Measurements from ENCODE around the gene F12.
A peak's percentile ranks its signal among the peaks of the same experiment; 100 is the strongest.

The F12 gene

DNA sequence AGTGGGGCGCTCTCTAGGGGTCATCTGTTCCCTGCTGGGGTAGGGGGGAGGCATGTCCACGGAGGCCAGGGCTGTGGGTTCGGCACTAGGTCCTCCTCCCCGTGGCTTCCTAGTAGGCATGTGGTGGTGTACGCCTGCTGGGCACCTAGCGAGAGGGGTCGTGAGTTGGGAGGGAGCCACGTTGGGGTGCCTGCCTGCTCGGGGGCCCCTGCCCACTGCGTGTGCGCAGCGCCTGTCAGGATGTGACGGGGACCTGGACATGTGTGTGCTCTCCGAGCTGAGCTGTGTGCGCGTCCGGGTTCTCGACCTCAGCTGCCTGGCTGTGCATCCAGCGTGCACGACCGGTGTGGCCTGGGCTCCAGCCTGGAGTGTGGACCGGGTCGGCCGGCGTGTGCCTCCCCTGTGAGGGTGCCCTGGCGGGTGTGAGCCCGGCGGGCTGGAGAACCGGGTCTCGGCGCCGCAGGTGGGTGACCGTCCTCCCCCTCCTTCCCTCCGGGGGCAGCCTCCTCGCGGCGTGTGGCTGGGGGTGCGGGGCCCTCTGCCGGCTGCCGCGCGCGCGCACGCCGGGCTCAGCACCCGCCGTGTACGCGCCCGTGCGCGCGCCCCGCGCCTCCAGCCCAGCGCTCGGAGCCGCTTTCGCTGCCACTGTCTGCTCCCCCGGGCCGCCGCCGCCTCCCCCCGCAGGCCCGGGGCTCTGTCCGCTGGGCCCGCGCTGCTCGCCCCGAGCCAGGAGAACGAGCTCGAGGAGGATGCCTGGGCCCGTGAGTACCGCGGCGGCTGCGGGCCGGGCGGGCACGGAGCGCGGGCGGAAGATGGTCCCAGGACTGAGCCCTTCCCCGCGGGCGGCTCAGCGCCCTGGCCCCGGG is 37.1 kb upstream of the F12 start, which contains the start of gene PRR7:
Gene PRR7, plus strand, starts transcription at position 615 of the 866 bp plus-strand sequence. CDS start 8,254 bp downstream, outside the sequence.
- peak; percentile 76 for DNase-seq

DNA sequence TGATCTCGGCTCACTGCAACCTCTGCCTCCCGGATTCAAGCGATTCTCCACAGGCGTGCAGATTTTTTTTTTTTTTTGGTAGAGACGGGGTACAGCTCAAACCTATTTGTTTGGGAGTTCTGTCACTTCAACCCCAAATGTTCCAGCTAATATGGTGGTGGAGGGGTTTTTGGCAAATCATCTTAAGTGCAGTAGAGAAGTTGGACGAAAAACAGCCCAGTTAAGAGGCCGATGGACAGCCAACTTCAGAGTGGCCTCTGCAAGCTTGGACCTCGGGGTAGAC is 36.5 kb upstream of the F12 start:
- no peak for DNase-seq

DNA sequence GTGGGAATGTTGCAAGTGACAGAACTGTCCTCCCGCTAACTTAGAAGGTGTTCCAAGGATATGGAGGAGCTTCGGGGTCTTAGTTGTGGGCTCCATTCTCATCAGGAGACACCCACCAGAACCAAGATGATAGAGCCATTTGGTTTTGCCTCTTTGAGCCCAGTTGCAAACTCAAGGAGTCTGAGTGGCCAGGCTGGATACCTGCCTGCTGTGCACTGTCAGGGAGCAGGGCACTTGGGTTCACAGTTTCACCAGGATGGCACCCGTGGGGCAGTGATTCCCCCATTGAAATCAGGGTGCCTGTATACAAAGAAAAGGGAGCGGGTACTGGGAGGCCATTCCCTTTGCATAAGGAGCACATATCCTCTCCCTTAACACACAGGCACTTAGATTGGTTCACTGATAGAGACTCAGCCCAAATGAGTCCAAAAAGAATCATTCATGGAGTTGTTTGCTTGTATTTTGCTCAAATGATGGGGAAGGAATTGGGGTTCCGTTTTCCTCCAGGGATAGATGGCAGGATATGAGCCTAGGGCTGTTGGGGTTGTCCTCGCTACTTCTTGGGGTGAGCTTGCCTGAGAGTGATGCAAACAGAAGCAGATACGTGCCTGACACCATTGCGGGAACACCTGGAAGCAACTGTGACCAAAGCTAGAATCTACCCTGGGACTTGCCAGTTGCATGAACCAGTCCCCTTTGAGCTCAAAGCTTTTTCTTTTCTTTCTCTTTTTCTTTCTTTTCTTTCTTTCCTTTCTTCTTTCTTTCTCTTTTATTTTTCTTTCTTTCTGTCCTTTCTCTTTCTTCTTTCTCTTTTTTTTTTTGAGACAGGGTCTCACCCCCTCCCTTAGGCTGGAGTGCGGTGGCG is 35.9 kb upstream of the F12 start:
- no peak for DNase-seq

DNA sequence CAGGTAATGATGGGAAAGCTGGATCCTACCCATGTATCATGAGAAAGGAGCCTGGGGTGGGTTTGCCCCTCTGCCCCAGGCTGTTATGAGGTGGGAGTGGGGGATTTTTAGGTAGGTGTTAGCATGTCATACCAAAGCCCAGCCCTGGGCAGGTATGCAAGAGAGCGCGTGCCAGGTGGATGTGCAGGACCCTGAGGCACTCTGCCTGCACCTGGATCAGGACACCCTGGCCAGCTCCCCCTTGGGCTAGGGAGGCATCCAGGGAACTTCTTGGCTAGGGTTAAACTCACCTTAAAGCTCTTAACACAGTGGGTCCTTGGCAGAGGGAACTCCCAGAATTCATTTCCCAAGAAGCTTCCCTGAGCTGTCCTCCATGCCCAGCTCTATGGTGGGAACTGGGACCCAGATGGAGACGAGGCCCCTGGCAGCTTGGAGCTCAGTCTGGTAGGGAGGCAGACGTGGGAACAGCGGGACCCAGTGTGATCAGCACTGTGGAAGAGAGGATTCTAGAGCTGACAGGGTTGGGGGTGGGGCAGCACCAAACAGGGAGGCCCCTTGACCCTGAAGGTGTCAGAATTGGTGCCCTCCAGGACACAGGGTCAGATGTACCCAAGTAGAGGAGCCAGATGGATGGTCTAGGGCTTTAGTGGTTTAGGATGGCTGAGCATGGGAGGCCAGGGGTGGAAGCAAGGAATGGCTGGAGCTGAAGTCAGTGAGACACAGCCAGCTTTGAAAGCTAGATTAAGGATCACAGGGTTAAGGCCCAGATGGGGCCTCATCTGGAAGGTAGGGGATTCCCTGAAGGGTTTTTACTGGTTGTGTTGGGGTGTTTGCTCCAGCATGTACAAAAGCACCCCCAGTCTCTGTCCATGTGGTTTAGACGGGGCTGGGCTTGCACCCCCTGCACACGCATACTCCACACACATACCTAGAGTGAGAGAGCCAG is 35.0 kb upstream of the F12 start:
- no peak for DNase-seq

DNA sequence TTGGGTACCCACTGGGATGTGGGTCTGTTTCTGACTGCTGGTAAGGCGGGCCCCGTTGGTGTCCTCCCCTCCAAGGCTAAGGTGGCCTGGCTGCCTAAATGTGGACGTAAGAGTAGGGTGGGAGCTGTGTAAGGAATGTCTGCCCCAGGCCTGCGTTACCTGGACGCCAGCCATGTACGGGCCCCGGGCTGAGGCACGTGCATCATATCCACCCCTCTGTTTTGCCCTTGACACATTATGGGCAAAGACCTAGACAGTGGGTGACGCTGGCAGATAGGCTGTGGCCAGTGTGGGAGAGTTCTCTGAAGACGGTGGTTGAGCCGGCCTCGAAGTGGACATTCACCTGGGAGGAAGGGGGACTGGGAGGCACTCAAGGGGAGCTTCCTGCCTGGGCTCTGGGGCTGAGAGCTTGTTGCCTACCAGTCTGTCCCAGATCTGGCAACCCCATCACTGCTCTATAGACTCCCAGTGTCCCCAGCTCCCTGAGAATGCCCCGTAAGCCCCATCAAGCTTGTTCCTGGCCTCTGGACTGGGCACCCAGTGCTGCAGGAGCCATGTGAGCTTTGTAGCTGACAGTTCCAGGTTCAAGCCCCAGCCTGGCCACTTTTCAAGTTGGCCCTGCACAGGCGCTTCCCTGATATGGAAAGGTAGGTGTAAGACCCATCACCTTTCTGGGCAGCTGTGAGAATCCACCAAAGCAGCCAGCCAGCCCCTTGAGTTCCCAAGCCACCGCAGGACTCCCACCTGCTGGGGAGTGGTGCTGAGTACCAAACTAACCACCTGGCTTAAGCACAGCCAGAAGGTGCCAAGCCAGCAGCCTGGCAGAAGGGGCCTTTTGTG is 34.0 kb upstream of the F12 start:
- DNase-seq: no peak

DNA sequence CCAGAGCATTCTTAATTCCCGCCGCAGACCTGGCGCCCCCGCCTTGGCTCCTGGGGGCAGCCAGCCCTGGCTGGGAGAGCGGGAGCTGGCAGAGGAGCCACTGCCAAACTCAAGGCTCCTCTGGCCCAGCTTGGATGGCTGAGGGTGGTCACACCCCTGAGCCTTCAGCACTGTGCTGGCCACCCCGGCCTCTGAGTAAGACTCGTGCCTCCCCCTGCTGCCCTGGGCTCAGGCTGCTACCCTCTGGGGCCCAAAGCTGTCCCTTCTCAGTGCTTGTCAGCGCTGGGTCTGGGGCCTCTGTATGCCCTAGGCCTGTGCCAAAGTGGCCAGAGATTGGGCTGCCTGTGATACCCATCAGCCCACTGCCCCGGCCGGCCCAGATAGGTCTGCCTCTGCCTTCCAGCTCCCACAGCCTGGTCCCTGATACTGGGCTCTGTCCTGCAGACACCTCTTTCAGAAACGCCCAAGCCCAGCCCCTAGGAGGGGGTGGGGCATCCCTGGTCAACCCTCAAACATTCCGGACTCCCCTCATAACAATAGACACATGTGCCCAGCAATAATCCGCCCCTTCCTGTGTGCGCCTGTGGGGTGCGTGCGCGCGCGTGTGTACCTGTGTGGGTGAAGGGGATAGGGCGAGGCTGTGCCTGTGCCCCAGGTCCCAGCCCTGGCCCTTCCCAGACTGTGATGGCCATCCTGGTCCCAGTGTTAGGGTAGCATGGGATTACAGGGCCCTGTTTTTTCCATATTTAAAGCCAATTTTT is 32.9 kb upstream of the F12 start:
- DNase-seq: no peak

DNA sequence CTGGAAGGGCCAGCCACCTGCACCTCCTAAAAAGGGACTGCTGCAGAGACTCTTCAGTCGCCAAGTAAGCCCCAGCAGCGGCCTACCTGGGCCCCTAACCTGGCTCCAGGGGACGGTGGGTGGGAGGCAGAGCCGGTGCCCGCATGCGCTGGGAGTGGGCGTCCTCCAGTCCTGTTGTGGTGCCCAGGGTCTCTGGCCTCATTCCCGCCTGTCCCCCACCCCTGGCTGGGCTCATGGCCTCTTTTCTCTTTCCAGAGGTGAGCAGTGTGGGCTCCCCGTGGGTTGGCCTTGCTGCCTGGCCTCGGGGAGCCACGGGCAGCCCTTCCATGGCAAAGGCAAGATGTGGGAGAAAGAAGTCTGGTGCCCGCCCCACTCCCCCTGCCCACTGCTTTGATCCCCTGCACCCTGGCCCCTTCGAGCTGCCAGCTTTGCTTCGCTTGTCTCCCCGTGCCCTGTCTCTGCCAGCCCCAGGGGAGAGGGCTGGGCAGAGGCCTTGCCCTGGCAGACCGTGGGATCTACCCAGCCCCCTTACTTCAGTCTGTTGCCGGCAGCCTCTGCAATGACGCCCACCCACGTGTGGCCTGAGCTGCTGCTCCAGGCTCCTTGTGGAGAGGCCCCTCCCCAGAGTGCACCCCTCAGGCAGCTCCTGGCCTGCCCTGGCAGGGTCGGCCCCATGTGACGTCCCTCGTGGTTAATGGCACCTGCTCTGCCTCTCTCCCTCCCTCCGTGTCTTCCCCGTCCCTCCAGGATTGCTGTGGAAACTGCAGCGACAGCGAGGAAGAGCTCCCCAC is 31.8 kb upstream of the F12 start:
- no peak for DNase-seq

DNA sequence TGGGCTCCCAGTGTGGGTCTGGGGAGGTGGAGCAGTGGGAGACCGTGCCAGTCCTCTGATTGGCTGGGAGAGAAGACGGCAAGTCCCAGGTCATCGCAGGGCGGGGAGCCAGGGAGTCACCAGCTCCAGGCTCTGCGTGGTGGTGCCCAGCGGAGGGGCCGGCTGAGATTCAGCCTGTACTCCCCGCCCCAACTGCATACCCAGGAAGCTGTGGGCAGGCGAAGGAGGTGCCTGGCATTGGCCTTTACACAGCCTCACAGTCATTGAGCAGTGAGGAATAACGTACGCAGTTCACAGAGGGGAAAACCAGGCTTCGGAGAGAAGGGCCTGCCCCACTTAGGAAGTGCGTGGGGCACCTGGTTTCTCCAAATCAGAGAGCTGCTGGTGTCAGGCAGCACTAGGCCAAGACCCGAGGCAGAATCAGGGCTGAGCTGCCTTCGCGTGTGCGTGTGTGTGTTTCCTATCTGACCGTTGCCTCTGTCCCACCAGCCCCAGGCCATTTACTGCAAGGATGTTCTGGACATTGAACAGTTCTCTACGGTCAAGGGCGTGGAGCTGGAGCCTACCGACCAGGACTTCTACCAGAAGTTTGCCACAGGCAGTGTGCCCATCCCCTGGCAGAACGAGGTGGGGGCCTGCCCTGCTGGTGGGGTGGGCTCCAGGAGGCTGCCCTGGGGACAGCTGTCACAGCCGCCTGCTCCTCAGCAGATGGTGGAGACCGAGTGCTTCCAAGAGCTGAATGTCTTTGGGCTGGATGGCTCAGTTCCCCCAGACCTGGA is 31.0 kb upstream of the F12 start:
- DNase-seq: no peak

DNA sequence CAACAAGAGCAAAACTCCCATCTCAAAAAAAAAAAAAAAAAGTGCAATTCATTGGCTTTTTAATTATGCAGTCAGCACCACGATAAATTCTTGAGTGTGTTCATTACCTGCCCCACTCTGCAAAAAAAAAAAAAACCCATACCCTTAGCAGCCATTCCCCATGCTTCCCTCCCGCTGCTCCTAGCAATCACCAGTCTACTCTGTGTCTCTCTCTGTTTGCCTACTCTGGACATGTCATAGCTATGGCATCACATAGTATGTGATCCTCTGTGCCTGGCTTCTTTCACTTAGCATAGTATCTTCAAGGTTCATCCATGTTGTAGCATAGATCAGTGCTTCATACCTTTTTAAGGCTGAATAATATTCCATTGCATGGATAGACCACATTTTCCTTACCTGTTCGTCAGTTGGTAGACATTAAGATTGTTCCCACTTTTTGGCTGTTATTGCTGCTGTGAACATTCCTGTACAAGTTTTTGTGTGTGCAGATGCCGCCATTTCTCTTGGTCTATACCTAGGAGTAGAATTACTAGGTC is 30.2 kb upstream of the F12 start:
- no peak for DNase-seq

DNA sequence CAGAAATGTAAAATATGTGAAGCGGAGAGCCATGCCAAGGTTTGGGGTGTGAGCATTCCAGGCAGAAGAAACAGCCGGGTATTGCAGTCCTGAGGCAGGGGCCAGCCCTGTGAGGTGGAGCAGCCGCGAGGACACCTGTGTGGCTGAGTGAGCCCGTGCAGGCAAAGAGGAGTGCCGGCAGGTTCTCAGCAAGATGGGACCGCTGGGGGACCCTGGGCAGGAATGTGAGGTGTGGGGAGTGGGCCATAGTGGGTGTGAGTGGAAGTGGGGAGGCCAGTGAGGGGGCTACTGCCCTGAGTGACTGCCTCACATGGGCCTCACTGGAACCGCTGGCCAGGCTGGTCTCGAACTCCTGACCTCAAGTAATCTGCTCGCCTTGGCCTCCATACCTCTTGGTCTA is 29.1 kb upstream of the F12 start:
- no peak for DNase-seq

DNA sequence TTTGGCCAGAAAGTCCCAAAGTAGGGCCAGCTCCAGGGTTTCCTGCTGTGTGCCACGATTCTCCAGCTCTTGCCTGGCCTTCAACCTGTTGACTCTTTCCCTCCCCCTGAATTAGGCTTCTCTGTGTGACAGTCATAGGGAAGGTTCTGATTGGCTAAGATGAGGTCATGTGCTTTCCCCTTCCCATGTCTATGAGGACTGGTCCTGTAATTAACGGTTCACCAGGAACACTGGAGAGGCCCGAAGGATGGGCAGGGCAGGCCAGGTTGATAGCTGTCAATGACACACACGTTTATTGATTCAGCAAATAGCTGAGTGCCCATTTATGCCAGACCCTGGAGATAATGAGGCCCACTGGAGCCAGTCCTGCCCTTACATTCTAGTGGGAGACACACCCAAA is 28.3 kb upstream of the F12 start:
- no peak for DNase-seq

DNA sequence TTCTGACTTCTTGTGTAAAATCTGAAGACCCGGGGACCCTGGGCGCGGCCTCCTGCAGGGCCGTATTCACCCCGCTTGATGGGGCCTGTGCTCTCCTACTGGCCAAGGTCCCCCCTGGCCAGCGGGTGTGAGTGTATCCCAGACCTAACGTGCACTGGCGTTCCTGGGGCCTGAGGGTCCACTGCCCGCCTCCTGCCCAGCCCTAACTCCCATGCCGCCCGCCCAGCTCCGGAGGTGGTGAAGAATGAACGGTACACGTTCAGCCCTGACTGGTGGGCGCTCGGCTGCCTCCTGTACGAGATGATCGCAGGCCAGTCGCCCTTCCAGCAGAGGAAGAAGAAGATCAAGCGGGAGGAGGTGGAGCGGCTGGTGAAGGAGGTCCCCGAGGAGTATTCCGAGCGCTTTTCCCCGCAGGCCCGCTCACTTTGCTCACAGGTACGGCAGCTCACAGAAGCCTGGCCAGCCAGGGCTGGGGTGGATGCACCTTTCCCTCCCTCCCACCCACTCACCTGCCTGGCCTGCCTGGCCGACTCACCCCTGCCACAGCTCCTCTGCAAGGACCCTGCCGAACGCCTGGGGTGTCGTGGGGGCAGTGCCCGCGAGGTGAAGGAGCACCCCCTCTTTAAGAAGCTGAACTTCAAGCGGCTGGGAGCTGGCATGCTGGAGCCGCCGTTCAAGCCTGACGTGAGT is 26.6 kb upstream of the F12 start:
- DNase-seq: no peak

DNA sequence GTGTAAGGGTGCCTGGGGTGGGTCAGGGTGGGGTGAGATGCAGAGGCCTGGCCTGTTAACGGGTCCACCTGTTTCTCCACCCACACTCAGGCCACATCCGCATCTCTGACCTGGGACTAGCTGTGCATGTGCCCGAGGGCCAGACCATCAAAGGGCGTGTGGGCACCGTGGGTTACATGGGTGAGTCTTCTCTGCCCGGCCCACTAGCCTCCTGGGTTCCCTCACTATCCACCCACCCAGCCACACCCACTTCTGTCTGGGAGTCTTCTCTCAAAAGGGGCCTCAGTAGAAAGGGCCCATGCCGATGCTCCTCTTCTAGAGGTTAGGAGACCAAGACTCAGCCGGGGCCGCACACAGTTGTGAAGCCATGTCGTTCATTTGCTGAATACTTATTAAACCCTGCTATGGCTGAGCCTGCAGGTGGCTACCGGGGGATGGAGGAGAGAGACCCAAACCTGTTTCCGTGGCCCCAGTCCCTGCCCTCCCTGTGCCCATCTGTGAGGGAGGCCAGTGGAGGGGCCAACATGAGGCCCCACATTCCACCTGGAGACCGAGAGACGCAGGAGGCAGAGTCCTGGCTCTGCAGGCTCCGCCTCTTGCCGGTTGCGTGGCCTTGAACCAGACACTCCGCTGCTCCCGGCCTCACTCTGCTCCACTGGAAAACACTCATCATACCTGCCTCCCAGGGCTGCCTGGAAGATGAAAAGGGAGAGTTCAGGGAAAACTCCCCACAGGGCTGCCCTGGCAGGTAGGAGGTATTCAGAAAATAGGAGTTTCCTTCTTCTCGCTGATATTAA is 25.8 kb upstream of the F12 start:
- no peak for DNase-seq

DNA sequence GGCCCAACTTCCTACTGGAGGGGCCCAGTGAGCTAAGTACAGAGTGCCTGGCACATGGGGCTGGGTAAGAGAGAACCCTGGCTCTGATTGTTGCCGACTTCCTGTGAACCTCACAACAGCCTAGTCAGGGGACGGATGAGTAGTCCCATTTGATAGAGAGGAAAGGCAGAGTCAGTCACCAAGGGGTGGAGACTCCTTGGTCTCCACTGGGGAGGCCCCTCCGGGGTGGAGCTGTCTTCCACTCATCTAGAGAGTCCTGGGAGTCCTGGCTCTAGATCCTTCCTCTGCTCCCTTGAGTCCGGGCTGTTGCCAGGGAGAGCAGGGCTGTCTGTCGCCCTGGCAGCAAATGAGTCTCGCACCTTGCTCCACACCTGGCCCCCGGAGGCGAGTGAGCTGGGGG is 25.1 kb upstream of the F12 start:
- no peak for DNase-seq

DNA sequence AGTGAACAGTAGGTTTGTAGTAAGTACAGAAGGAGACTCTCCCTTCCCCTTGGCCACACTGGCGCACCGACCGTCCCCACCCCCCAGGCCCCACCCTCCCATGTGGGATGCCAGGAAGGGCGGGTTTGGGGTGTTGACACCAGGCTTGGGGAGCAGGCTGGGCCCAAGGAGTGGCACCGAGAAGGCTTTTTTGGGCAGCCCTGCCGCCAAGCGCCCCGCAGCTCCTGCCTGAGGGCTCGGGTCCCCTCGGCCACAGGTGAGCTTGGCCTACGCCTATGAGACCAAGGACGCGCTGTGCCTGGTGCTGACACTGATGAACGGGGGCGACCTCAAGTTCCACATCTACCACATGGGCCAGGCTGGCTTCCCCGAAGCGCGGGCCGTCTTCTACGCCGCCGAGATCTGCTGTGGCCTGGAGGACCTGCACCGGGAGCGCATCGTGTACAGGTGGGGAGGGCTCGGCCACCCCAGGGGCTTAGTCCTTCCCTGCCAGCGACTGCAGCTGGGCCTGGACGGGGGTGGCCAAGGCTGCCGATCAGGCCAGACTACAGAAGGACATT is 24.4 kb upstream of the F12 start:
- no peak for DNase-seq

DNA sequence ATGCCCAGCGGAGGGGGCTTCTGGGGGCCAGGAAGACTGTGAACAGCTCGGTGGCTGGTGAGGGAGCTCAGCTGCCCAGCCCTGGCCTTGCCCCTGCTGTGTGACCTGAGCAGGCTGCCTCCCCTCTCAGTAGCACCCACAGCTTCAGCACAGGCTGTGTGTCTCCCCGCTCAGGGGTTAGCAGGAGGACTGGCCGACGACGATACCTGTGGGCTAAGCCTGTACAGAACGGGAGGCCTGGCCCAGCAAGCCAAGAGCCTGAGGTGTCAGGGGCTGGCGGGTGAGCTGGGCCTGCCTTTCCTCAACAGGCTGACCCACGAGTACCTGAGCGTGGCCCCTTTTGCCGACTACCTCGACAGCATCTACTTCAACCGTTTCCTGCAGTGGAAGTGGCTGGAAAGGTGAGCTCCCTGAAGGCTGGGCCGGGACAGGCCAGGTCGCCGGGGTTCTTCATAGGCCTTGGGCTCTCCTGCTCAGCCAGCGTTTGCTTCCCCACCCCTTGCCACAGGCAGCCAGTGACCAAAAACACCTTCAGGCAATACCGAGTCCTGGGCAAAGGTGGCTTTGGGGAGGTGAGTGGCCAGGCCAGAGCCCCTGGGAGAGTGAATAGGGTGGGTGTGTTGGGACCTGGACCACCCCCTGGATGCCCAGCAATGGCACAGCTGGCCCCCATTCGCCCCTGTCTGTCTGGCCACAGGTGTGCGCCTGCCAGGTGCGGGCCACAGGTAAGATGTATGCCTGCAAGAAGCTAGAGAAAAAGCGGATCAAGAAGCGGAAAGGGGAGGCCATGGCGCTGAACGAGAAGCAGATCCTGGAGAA is 23.7 kb upstream of the F12 start:
- DNase-seq: no peak

All from fibroblast of skin of right biceps (primary cell).